HG03095 (cell line): Measurements from ENCODE around the gene SPP1.
"Not testable (repeated sequence)": the region's sequence is repeated elsewhere in the genome, so short reads cannot be mapped to it uniquely, and the experiment has no call there.

Source experiments
- ATAC-seq: cut with Tn5 transposase; IDR thresholded peaks from one replicate; pipeline ENCODE4 v1.9.1; 2021; ENCODE audit warnings: moderate library complexity; ENCODE audit not compliant: unreplicated experiment

Gene SPP1

GRCh38 chr4:88017516-88018297 lies 42.2 kb downstream of the SPP1 start:
- ATAC-seq, result no peak

- no peak for ATAC-seq
These were observed 43.0 kb downstream of the SPP1 start for GRCh38 chr4:88018466-88018865.

DNA sequence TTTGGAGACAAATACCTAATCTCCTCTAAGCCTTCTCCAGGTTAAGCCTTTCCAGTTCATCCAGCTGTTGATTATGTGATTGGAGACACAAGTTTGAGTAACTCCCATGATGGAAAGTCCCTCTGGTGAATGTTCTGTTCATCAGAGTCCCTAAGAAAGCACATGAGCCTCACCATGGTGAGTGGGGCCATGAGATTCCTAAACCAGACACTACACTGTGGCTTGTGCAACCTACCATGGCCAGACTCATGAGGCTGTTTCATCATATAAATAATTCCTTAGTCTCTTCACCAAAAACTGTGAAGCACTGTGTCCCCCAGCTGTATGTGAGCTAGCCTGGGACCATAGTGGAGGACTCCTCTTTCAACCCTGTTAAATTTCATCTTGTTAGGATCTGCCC lies 46.3 kb downstream of the SPP1 start:
- no peak for ATAC-seq

GRCh38 chr4:88022289-88022688 lies 46.8 kb downstream of the SPP1 start:
- ATAC-seq, result no peak

- ATAC-seq, result not testable (repeated sequence)
These were observed 50.6 kb downstream of the SPP1 start for GRCh38 chr4:88025868-88026661.

DNA sequence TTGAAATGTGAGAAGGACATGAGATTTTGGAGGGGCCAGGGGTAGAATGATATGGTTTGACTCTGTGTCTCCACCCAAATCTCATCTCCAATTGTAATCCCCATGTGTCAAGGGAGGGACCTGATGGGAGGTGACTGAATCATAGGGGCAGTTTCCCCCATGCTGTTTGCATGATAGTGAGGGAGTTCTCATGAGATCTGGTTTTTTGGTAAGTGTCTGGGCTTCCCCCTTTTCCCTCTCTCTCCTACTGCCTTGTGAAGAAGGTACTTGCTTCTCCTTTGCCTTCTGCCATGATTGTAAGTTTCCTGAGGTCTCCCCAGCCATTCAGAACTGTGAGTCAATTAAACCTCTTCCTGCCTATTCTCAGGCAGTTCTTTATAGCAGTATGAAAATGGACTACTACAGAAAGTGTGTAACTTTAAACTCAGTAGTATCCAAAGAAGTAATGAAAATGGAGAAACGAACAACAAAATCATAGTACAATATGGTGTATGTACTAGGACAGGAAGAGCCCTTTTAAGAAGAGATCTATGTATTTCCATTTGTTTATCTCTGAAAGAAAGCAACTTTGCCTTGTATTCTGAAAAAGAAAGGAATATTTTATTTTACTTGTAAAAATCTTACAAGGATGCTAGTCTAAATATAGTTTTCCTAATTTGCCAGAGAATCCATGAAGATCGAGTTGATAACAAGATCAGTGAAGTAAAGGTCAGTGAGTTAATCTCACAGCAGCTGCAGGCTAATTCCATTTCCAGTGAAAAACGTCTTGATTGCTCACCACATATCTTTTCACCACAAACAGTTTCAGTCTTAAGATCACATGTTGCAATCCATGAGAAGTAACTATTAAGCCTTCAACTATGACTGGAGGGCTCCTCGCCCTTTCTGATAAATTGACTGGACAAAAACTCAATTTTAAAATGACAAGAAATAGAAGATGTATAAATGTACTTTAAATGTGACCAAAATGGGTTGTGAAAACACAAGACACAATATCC lies 52.4 kb downstream of the SPP1 start:
- ATAC-seq, result no peak

GRCh38 chr4:88028946-88029345 lies 53.4 kb downstream of the SPP1 start:
- ATAC-seq, result no peak

GRCh38 chr4:88029556-88029955 lies 54.0 kb downstream of the SPP1 start:
- no peak for ATAC-seq

GRCh38 chr4:88030565-88031310 lies 55.2 kb downstream of the SPP1 start:
- ATAC-seq, result no peak
